GM18505 (cell line): Measurements from ENCODE around the gene NSFL1C.
"Not testable (repeated sequence)": the region's sequence is repeated elsewhere in the genome, so short reads cannot be mapped to it uniquely, and the experiment has no call there.

Experiments used
- ATAC-seq: cut with Tn5 transposase; IDR thresholded peaks from one replicate; pipeline ENCODE4 v1.9.1; 2021; ENCODE audit not compliant: unreplicated experiment
- POLR2A ChIP-seq: IDR thresholded peaks from 4 replicates; pipeline ENCODE4 v1.6.1; 2011; ENCODE audit warnings: borderline replicate concordance; ENCODE audit not compliant: insufficient read depth, insufficient read length; ENCODE audit errors: extremely low read depth

The NSFL1C gene

DNA sequence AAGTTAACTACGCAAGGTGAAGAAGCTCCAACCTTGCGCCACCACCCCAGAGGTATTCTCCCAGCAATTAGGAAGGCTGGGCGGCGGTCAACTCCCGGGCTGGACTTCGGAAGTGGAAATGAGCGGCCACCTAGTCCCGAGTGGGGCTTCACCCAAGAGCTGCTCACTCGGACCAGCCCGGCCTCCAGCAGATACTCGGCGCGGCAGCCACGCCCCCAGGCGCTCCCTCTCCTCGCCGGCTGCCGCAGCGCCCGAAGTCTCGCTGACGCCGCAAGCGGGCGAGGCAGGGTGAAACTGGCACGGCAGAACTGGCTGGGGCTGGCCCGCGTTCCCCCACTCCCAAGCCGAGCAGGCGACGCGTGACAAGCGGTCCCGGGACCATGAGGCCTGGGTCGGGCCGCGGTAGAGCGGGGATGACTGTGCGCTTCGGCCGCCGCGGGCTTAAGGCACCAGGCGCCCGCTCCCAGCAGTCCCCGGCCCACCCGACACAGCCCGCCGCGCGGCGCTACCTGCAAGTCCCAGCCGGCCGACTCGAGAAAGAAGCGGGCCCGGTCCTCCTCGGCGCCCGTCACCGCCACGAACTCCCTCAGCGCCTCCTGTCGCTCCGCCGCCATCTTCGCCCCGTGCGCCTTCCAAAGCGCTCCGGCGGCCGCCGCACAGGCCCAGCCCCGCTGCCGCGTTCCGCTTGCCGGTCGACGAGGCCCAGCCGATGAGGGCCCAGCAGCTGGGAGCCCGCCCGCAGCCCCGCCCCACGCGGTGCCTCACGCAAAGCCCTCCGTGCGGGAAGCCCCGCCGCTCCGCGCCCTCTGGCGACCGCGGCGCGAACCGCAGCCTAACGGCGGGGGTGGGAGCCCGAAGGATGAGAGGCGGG lies at the start of gene NSFL1C:
NSFL1C (minus strand) TSS at position 639 of the 871 bp plus-strand sequence; CDS start at position 614, 25 bp downstream.
- peak; percentile 89 for ATAC-seq
- TF ChIP-seq POLR2A: peak; percentile 81

DNA sequence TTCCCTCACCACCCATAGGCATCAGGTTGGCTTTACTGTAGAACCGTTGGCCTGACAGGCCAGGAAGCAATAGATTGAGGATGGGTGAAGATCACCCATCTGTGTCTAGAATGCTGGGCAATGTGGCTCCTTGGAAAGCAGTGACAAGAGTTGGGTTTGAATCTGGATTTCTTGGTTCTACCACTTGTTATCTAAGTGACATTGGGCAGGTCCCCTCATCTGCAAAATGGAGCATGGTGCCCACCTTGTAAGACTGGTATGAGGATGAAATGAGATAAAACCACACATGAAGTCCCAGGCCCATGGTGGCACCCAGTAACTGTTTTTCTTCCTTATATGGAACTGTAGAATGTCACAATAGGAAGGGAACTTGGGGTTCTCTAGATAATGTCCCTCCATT lies 47.2 kb upstream of the NSFL1C start:
- no peak for ATAC-seq
- TF ChIP-seq POLR2A: no peak

DNA sequence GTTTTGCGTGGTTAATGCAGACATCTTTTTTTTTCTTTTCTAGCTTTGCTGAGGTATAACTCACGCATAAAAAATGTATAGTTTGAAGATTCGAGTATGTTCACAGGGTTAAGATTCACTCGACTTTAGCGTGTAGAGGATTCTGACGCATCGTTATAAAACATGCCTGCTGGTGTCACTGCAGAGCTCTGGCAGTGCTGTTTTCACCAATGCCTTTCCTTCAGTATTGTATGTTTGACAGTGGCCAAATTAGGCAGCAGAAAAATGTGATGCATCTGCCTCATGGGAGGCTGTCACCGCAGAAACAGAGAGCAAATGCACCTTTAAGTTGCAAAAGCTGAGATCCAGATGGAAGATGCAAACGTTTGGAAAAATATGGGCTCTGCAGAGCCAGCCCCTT lies 42.6 kb upstream of the NSFL1C start:
- no peak for ATAC-seq

DNA sequence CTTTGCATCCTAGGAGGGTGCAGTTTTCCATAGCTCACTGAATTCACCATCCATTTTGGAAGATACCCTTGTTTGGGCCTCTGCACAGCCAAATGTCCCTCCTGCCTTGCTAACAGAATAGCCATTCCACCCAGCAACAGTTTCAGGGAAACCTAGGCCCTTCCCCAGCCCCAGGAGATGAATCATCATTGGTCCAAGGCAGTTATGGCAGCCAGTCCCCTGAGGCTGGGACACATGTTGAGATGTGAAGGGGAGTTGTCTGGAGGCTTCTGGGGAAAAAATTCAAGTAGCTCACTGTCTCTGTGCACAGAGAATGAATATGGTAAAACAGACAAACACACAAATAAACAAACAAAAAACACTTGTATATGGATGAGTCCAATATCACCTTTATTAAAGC lies 41.9 kb upstream of the NSFL1C start:
- no peak for TF ChIP-seq POLR2A
- no peak for ATAC-seq

More for the DNA sequence above, 42.6 kb upstream of the NSFL1C start:
- TF ChIP-seq POLR2A: no peak

DNA sequence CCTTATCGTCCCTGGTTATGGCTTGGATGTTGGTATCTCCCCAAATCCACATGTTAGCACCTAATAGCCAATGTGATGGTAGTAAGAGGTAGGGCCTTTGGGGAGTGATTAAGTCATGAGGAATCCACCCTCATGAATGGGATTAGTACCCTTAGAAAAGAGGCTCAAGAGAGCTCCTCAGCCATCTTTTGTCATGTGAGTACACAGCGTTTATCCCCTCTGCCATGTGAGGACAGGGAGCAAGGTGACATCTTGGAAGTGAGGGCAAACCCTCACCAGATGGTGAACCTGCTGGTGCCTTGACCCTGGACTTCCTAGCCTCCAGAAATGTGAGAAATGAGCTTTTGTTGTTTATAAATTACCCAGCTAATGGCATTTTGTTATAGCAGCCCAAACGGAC lies 40.6 kb upstream of the NSFL1C start:
- no peak for ATAC-seq
- no peak for TF ChIP-seq POLR2A

DNA sequence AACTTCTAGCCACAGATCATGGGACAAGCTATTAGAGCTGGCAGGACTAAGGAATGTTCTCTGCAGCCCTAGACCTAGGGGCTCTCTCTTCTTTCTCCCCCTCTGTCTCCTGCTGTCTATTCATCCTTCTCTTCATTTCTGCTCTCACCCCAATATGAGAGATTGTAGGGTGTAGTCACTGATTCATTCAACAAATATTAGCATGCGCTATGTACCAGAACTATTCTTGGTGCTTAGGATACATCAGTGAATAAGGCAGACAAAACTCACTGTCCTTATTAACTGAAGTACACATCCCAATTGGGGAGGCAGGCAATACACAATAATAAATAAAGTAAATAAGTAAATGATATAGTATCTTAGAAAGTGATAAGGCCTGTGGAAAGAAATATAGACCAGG lies 39.2 kb upstream of the NSFL1C start:
- TF ChIP-seq POLR2A: no peak
- no peak for ATAC-seq

DNA sequence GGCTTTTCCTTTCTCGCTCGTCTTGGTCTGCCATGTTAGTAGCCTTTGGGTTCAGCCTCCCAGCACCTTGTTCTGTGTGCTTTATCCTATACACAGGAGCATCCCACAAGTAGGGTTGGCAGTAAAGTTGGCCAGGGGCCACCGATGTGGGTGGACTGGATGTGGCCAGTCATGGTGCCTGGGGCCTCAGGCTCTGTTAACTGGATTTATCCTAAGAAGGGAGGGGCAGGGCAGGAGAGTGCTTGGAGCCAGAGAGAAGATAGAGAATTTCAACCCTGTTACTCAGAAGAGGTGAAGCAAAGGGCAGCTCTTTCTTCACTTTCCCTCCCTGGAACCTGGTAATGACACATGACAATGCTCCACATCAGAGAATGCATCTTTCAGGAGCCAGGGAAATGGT lies 38.7 kb upstream of the NSFL1C start:
- no peak for ATAC-seq
- no peak for TF ChIP-seq POLR2A

DNA sequence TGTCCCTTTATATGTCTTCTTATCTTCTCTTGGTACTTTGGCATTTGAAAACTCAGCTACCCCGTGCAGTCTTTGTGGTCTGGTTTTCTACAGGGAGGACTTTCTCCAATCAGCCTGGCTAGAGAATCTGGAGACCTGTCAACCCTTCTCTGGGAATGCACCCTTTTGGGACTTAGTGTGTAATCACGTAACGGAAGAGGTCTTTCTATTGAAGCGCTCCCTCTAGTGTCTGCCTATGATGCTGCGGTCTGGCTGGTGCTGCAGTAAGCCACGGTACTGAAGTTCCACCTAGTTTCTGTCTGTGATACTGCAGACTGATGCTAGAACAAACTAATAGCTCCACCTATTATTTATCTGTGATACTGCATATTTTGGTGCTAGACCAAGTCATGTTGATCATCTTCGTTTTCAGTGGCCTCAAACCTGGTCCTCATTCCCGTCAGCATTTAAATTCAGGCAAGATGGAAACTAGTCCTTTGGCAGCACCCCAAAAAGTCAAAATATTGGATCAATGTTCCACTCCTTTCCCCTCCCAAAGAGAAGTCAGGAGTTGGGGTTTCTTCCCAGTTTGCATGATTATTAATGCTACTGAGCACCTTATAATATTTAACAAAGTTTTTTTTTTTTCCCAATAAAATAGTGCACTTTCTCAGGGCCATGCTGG lies 37.0 kb upstream of the NSFL1C start:
- TF ChIP-seq POLR2A: no peak
- peak; percentile 92 for ATAC-seq

DNA sequence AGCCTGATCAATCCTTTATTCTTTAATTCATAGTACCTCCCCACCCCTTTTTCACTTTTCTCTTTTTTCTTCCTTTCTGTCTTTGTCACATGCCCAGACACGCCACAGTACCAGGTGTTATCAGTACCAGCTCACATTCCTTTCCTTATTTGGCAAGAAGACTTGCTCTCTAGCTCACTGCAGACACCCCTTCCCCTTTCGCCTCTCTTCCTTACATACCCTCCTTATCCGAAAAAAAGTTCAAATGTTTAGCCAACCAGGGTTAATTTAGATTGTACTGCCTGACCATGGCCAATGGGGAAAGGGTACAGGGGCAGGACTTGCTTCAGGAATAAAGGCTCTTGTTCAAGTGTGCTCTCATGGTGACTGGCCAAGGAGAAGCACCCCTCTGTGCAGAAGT lies 33.8 kb upstream of the NSFL1C start:
- no peak for TF ChIP-seq POLR2A
- no peak for ATAC-seq

DNA sequence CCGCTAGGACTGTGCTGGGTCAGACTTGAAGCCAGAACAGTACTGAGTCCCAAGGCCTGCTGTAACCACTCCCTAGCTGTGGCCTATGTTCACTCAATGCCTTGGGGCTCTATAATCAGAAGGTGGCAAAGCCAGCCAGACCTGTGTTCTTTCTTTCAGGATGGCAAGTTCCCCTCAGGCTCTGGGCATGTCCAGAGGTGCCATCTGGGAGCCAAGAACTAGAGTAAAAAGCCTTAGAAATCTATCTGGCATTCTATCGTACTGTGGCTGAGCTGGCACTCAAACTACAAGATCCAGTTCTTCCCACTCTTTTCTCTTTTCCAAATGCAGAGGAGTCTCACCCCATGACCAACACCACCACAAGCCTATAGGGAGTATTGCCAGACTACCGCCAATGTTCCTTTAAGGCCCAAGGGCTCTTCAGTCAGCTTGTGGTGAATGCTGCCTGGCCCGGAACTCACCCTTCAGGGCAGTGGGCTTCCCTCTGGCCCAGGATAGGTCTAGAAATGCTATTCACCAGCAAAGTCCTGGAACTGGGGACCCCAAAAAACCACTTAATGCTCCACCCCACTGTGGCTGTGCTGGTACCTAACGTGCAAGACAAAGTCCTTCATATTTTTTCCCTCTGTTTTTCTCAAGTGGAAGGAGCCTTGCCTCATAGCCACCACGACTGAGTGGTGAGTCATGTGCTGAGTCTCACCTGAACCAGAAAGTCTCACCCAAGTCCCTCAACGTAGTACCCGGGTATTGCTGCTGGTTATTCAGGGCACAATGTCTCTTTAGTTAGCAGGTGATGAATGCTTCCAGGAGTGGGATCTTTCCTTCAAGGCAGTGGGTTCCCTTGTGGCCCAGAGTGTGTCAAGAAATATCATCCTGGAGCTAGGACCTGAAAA lies 33.1 kb upstream of the NSFL1C start:
- no peak for TF ChIP-seq POLR2A
- ATAC-seq: no peak

DNA sequence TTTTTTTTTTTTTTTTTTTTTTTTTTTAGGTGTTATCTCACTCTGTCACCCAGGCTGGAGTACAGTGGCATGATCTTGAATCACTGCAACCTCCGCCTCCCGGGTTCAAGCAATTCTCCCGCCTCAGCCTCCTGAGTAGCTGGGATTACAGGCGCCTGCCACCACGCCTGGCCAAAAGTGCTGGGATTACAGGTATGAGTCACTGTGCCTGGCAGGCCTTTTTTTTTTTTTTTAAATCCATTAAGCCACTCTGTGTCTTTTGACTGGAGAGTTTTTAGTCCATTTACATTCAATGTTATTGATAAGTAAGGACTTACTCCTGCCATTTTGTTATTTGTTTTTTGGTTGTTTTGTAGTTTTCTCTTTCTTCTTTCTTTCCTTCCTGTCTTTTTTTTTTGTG lies 30.7 kb upstream of the NSFL1C start:
- ATAC-seq: not testable (repeated sequence)

DNA sequence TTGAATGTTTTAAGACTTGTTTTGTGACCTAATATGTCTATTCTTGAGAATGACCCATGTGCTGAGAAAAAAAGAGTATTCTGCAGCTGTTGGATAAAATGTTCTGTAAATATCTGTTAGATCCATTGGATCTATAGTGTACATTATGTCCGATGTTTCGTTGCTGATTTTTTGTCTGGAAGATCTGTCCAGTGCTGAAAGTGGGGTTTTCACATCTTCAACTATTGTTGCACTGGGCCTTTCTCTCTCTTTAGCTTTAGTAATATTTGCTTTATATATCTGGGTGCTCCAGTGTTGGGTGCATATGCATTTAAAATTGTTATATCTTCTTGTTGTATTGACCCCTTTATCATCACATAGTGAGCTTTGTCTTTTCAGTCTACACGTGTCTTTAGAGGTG lies 30.3 kb upstream of the NSFL1C start:
- no peak for TF ChIP-seq POLR2A
- no peak for ATAC-seq

DNA sequence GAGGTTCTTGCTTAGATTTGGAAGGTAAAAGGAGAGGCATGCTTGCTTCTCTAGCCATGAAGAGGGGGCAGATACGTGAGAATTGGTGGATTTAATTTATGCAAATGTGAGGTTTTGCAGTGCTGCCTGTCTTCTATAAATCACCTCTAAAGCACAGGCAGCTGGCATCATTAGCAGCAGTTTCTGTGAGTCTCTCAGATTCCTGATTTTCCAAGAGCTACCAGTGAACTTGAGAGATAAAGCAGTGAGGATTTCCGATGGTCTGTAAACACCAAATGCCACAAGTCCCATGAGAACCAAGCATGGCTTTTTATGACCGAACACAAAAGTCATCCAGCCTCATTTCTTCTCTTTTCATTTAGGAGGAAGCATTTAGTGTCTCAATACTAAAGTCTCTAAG lies 27.8 kb upstream of the NSFL1C start:
- no peak for TF ChIP-seq POLR2A
- no peak for ATAC-seq
